Esophagus muscularis mucosa (tissue), 4 donors: Measurements from ENCODE around the gene ANO8.

Experiments used
- CTCF ChIP-seq, 3 experiments: fragments of 200-600 bp in 2 of 3; fragments of 450-650 bp in 1 of 3; sonication (generic) in 2 of 3; IDR thresholded peaks; one replicate each; pipeline ENCODE4 v1.5.1; 2017 to 2019; ENCODE audit warnings: antibody characterized with exemption in 3 of 3, mild to moderate bottlenecking in 2 of 3, moderate library complexity in 1 of 3
- EP300 ChIP-seq: sonication (generic); formaldehyde crosslinking; IDR thresholded peaks from one replicate; pipeline ENCODE4 v1.6.1; 2017; ENCODE audit warnings: antibody characterized with exemption
- POLR2A ChIP-seq: fragments of 450-650 bp; IDR thresholded peaks from one replicate; pipeline ENCODE4 v1.6.1; 2017; ENCODE audit warnings: antibody characterized with exemption, moderate library complexity, mild to moderate bottlenecking, low read depth
- POLR2AphosphoS5 ChIP-seq, 2 donors: sonication (generic); formaldehyde crosslinking; IDR thresholded peaks; one replicate each; pipeline ENCODE4 v1.6.1; 2017; ENCODE audit warnings: antibody characterized with exemption in 2 of 2

- TF ChIP-seq CTCF (IDR thresholded peaks at IDR 0.05) (peak; percentile 91 to 96 (median 95)), POLR2AphosphoS5 (IDR thresholded peaks at IDR 0.05) (peak in 1 of 2 donors; percentile 34), POLR2A (no peak), EP300 (no peak)
Measured at GRCh38 chr19:17282488-17283125, 52.0 kb downstream of the ANO8 start.
